AG04450 (cell line): ENCODE data around the gene TRIM25. TPM values are rescaled to one million over a fixed set of nuclear protein-coding genes. Genes with fewer than 3 reads are reported as not detected.

Experiments used
- CTCF ChIA-PET: fragments of 300-600, 350-600 bp; formaldehyde crosslinking; extraction: SDS; loops from one replicate; lab custom pipeline; 2022; ENCODE audit warnings: antibody characterized with exemption, inconsistent platforms; lab: Charles Lee
- POLR2A ChIA-PET: fragments of 350-600 bp; formaldehyde crosslinking; extraction: SDS; loops from one replicate; lab custom pipeline; 2021; ENCODE audit warnings: antibody characterized with exemption, inconsistent platforms; lab: Yijun Ruan, JAX
- DNase-seq: peaks from one replicate; pipeline ENCODE4 v3.0.0-alpha.2; 2011; ENCODE audit warnings: low read depth, low spot score
- H3K27ac ChIP-seq: one replicate; pipeline ENCODE4 v1.5.1; 2012; ENCODE audit warnings: low read depth, low read length, control low read depth
- H3K27me3 ChIP-seq: one replicate; pipeline ENCODE4 v1.6.0; 2012; ENCODE audit warnings: low read length; ENCODE audit not compliant: control insufficient read depth, insufficient read depth
- H3K4me3 ChIP-seq: 2 replicates; pipeline ENCODE4 v1.5.1; 2011; ENCODE audit warnings: mild to moderate bottlenecking, low read depth, low read length, control low read depth
- H3K9me3 ChIP-seq: 2 replicates; pipeline ENCODE4 v1.5.1; 2012; ENCODE audit warnings: low read length; ENCODE audit not compliant: control insufficient read depth, insufficient read depth
- CTCF ChIP-seq: IDR thresholded peaks from 2 replicates; pipeline ENCODE4 v1.5.1; 2011; ENCODE audit warnings: low read depth, low read length, control low read depth, inconsistent platforms
- polyA plus RNA-seq: library from polyadenylated mRNA; depleted of rRNA; stranded (reverse); fragments of >200 nt; gene quantifications from 2 replicates; pipeline ENCODE4 v1.2.3, GENCODE V29; 2011; rRNA removed
- small RNA-seq: library from RNA; depleted of rRNA; stranded (forward); fragments of <200 nt; gene quantifications from one replicate; pipeline ENCODE3, GENCODE V24; 2012; ENCODE audit warnings: low read depth; ENCODE audit not compliant: insufficient read length

The TRIM25 gene
- polyA plus RNA-seq, 1 experiment, result 58.2 TPM

- no peak overlapping the region for H3K27ac ChIP-seq
- no peak for DNase-seq
- no peak overlapping the region for H3K4me3 ChIP-seq
- no peaks in the 10 kb centered on the region; the same call in 1 of the 2 replicates for H3K9me3 ChIP-seq
- POLR2A ChIA-PET, result no interaction called here
- TF ChIP-seq CTCF, result no peak
- CTCF ChIA-PET, result interaction anchor here (0.6 to 1.5 kb wide), 4 partner anchors 19 to 1102 kb away, joined by 3 to 5 read pairs (median 3); no protein-coding TSS in a partner anchor
- no peaks in the 10 kb centered on the region for H3K27me3 ChIP-seq
These were observed 75.2 kb downstream of the TRIM25 start for GRCh38 chr17:56838687-56839086.

Small RNA genes lying within 50 kb of the gene (small RNA-seq; reads per million reads assigned to genes)
- not detected for gene AC015912.2
- gene RNU6-1158P, result not detected

Other genes starting within 250 kb of the TRIM25 start
- gene C17orf67, start 80.1 kb downstream of the TRIM25 start, polyA plus RNA-seq, result 0.42 and 0.76 TPM in 2 replicates
- gene DGKE, start 79.9 kb downstream of the TRIM25 start, polyA plus RNA-seq, result 2.3 and 3.2 TPM in 2 replicates
- gene COIL, start 47.0 kb upstream of the TRIM25 start, polyA plus RNA-seq, result 6.4 and 8.2 TPM in 2 replicates
- gene SCPEP1, start 64.1 kb upstream of the TRIM25 start, polyA plus RNA-seq, result 58.7 and 66.4 TPM in 2 replicates
- 6.5 and 12.4 TPM in 2 replicates for gene AKAP1, start 171.2 kb upstream of the TRIM25 start, polyA plus RNA-seq